Trophoblast cell (in vitro differentiated cells and primary cell): ENCODE results near the gene PDE11A.

Source experiments
- DNase-seq, 2 donors: peaks; one replicate each; pipeline ENCODE4 v3.0.0-alpha.2; 2016
- H2AFZ ChIP-seq: 2 replicates; pipeline ENCODE4 v1.6.1; 2013; ENCODE audit warnings: low read length, moderate library complexity, mild to moderate bottlenecking; ENCODE audit not compliant: insufficient read depth, poor library complexity
- H2AK5ac ChIP-seq: 2 replicates; pipeline ENCODE4 v1.6.1; 2013; ENCODE audit warnings: mild to moderate bottlenecking, low read length
- H2BK120ac ChIP-seq: 2 replicates; pipeline ENCODE4 v1.6.1; 2013; ENCODE audit warnings: low read length, mild to moderate bottlenecking, moderate library complexity; ENCODE audit not compliant: insufficient read depth, poor library complexity
- H2BK12ac ChIP-seq: 2 replicates; pipeline ENCODE4 v1.6.1; 2013; ENCODE audit warnings: mild to moderate bottlenecking, low read length, moderate library complexity
- H2BK5ac ChIP-seq: 2 replicates; pipeline ENCODE4 v1.6.1; 2013; ENCODE audit warnings: low read length, low read depth, moderate library complexity, mild to moderate bottlenecking; ENCODE audit not compliant: poor library complexity
- H3K14ac ChIP-seq: 2 replicates; pipeline ENCODE4 v1.6.1; 2013; ENCODE audit warnings: mild to moderate bottlenecking, low read length
- H3K18ac ChIP-seq: 2 replicates; pipeline ENCODE4 v1.6.1; 2013; ENCODE audit warnings: mild to moderate bottlenecking, low read length
- H3K23ac ChIP-seq: 2 replicates; pipeline ENCODE4 v1.6.1; 2013; ENCODE audit warnings: low read length
- H3K27ac ChIP-seq: 2 replicates; pipeline ENCODE4 v1.5.1; 2013; ENCODE audit warnings: low read depth, mild to moderate bottlenecking, inconsistent platforms, low read length, moderate library complexity
- H3K27me3 ChIP-seq: 2 replicates; pipeline ENCODE4 v1.6.1; 2013; ENCODE audit warnings: inconsistent platforms, mild to moderate bottlenecking, low read length, moderate library complexity; ENCODE audit not compliant: insufficient read depth
- H3K36me3 ChIP-seq, 2 experiments: 1 replicate in 1 of 2; 2 replicates in 1 of 2; pipeline ENCODE4 v1.6.1; 2013; ENCODE audit warnings: low read length in 2 of 2, mild to moderate bottlenecking in 2 of 2, moderate library complexity in 1 of 2; ENCODE audit not compliant: insufficient read depth in 2 of 2, control insufficient read depth in 1 of 2
- H3K4ac ChIP-seq: 2 replicates; pipeline ENCODE4 v1.6.1; 2013; ENCODE audit warnings: low read depth, mild to moderate bottlenecking, low read length, moderate library complexity
- H3K4me1 ChIP-seq, 2 experiments: 1 replicate in 1 of 2; 2 replicates in 1 of 2; pipeline ENCODE4 v1.6.1; 2013; ENCODE audit warnings: low read length in 2 of 2, mild to moderate bottlenecking in 2 of 2, moderate library complexity in 1 of 2; ENCODE audit not compliant: insufficient read depth in 2 of 2, control insufficient read depth in 1 of 2
- H3K4me2 ChIP-seq: 2 replicates; pipeline ENCODE4 v1.6.1; 2013; ENCODE audit warnings: inconsistent platforms, mild to moderate bottlenecking, low read length, moderate library complexity
- H3K4me3 ChIP-seq: 2 replicates; pipeline ENCODE4 v1.5.1; 2013; ENCODE audit warnings: mild to moderate bottlenecking, low read depth, low read length, inconsistent platforms
- H3K79me1 ChIP-seq: one replicate; pipeline ENCODE4 v1.6.1; 2013; ENCODE audit warnings: low read length
- H3K79me2 ChIP-seq: 2 replicates; pipeline ENCODE4 v1.6.1; 2013; ENCODE audit warnings: low read length, mild to moderate bottlenecking; ENCODE audit not compliant: control insufficient read depth, insufficient read depth, poor library complexity
- H3K9ac ChIP-seq: 2 replicates; pipeline ENCODE4 v1.6.1; 2013; ENCODE audit warnings: mild to moderate bottlenecking, low read length
- H3K9me3 ChIP-seq: 2 replicates; pipeline ENCODE4 v1.6.1; 2013; ENCODE audit warnings: low read depth, mild to moderate bottlenecking, control low read depth, inconsistent platforms, low read length; ENCODE audit not compliant: insufficient read depth
- H4K12ac ChIP-seq: 2 replicates; pipeline ENCODE4 v1.6.1; 2013; ENCODE audit warnings: low read depth, mild to moderate bottlenecking, low read length, moderate library complexity
- H4K8ac ChIP-seq: 2 replicates; pipeline ENCODE4 v1.6.1; 2013; ENCODE audit warnings: low read depth, mild to moderate bottlenecking, low read length, moderate library complexity
- H4K91ac ChIP-seq: one replicate; pipeline ENCODE4 v1.6.1; 2013; ENCODE audit warnings: low read depth, mild to moderate bottlenecking, low read length, moderate library complexity
- WGBS: extraction: QIAGEN DNeasy Blood & Tissue Kit; methylation state at CpG from one replicate; pipeline ENCODE4 v1.1.7; 2013; ENCODE audit warnings: missing lambda C conversion rate; ENCODE audit not compliant: insufficient read length, insufficient coverage; ENCODE audit errors: extremely low coverage; 5-methylcytosine and 5-hydroxymethylcytosine counted together

PDE11A gene

GRCh38 chr2:177628831-177629230 is 443.7 kb downstream of the PDE11A start:
- Histone ChIP-seq H3K9me3 (no peaks in the 10 kb centered on the region), H3K14ac (no peak overlapping the region), H4K12ac (no peak overlapping the region), H3K4me2 (no peak overlapping the region), H3K79me1 (no peaks in the 10 kb centered on the region), H4K91ac (no peak overlapping the region), H3K18ac (no peak overlapping the region), H3K27ac (no peak overlapping the region), H2BK120ac (no peak overlapping the region), H3K36me3 (no peaks in the 10 kb centered on the region), H2AFZ (no peak overlapping the region), H3K23ac (no peak overlapping the region), H2BK12ac (no peak overlapping the region), H3K4ac (no peak overlapping the region), H2AK5ac (no peak overlapping the region), H3K9ac (no peak overlapping the region), H3K79me2 (no peaks in the 10 kb centered on the region), H3K4me3 (no peak overlapping the region), H4K8ac (no peak overlapping the region), H2BK5ac (no peak overlapping the region), H3K4me1 (no peaks in the 10 kb centered on the region), H3K27me3 (no peaks in the 10 kb centered on the region)
- no CpG with 5 or more reads among the region's 5 CpGs for whole genome bisulfite sequencing
- DNase-seq, result no peak

GRCh38 chr2:177625744-177626650 is 446.6 kb downstream of the PDE11A start:
- no peak overlapping the region for H3K4me3 ChIP-seq

GRCh38 chr2:177622521-177622920 is 450.1 kb downstream of the PDE11A start:
- Histone ChIP-seq H3K36me3 (no peaks in the 10 kb centered on the region), H2AK5ac (no peak overlapping the region), H3K14ac (no peak overlapping the region), H4K8ac (no peak overlapping the region), H2BK5ac (no peak overlapping the region), H3K4me2 (no peak overlapping the region), H3K4me3 (no peak overlapping the region), H3K27me3 (no peaks in the 10 kb centered on the region), H3K27ac (no peak overlapping the region), H3K79me2 (peaks cover 2% of the 10 kb centered on the region), H3K79me1 (peaks cover 5% of the 10 kb centered on the region), H2AFZ (no peak overlapping the region), H3K4me1 (peaks cover 0 to 5% of the 10 kb centered on the region in 2 experiments), H3K9ac (no peak overlapping the region), H2BK12ac (no peak overlapping the region), H4K91ac (no peak overlapping the region), H2BK120ac (no peak overlapping the region), H3K18ac (no peak overlapping the region), H3K9me3 (no peaks in the 10 kb centered on the region), H4K12ac (no peak overlapping the region), H3K23ac (no peak overlapping the region), H3K4ac (no peak overlapping the region)
- WGBS, result no CpG with 5 or more reads among the region's 4 CpGs
- peak in 1 of 2 donors; percentile 8 for DNase-seq

More at GRCh38 chr2:177625744-177626650, 446.6 kb downstream of the PDE11A start:
- Histone ChIP-seq H3K79me1 (no peaks in the 10 kb centered on the region), H2BK5ac (no peak overlapping the region), H3K14ac (no peak overlapping the region), H3K9ac (peak overlapping the region; percentile 23), H2AFZ (no peak overlapping the region), H3K27me3 (no peaks in the 10 kb centered on the region), H2BK12ac (no peak overlapping the region), H2BK120ac (no peak overlapping the region), H3K36me3 (no peaks in the 10 kb centered on the region), H4K12ac (no peak overlapping the region), H3K4me2 (no peak overlapping the region), H4K8ac (no peak overlapping the region), H3K18ac (no peak overlapping the region), H3K4me1 (no peaks in the 10 kb centered on the region), H3K23ac (no peak overlapping the region), H3K4ac (no peak overlapping the region), H3K9me3 (no peaks in the 10 kb centered on the region), H3K27ac (no peak overlapping the region), H4K91ac (no peak overlapping the region), H2AK5ac (no peak overlapping the region), H3K79me2 (no peaks in the 10 kb centered on the region)
- DNase-seq, result no peak
- no CpG with 5 or more reads among the region's 10 CpGs for WGBS

- Histone ChIP-seq H2AK5ac (no peak overlapping the region), H2BK120ac (no peak overlapping the region), H4K12ac (no peak overlapping the region), H3K4ac (no peak overlapping the region), H3K14ac (no peak overlapping the region), H3K23ac (no peak overlapping the region), H3K27me3 (no peaks in the 10 kb centered on the region), H3K9ac (no peak overlapping the region), H2BK12ac (no peak overlapping the region), H4K91ac (no peak overlapping the region), H2BK5ac (no peak overlapping the region), H3K27ac (no peak overlapping the region), H3K79me2 (peaks cover 2% of the 10 kb centered on the region), H3K4me1 (peaks cover 0 to 5% of the 10 kb centered on the region in 2 experiments), H2AFZ (no peak overlapping the region), H3K9me3 (no peaks in the 10 kb centered on the region), H3K36me3 (no peaks in the 10 kb centered on the region), H4K8ac (peak overlapping the region; percentile 10), H3K4me2 (no peak overlapping the region), H3K79me1 (peaks cover 5% of the 10 kb centered on the region), H3K4me3 (no peak overlapping the region), H3K18ac (no peak overlapping the region)
- no peak for DNase-seq
- WGBS, result no CpG with 5 or more reads among the region's 2 CpGs
Observed at GRCh38 chr2:177619986-177620385, 452.6 kb downstream of the PDE11A start.
